GM21390 (cell line): ENCODE data around the gene CYSLTR1.
"Not testable (repeated sequence)": the region's sequence is repeated elsewhere in the genome, so short reads cannot be mapped to it uniquely, and the experiment has no call there.

Source experiments
- ATAC-seq: cut with Tn5 transposase; IDR thresholded peaks from one replicate; pipeline ENCODE4 v1.9.1; 2021; ENCODE audit not compliant: unreplicated experiment

The CYSLTR1 gene

DNA sequence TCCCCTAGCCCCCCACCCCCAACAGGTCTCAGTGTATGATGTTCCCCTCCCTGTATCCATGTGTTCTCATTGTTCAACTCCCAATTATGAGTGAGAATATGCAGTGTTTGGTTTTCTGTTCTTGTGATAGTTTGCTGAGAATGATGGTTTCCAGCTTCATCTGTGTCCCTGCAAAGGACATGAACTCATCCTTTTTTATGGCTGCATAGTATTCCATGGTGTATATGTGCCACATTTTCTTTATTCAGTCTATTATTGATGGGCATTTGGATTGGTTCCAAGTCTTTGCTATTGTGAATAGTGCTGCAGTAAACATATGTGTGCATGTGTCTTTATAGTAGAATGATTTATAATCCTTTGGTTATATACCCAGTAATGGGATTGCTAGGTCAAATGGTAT, 101.4 kb downstream of the CYSLTR1 start:
- ATAC-seq = not testable (repeated sequence)
